K562 (cell line): ENCODE measurements around the gene HTT-AS. TPM values are rescaled to one million over a fixed set of nuclear protein-coding genes. Genes with fewer than 3 reads are reported as not detected.

ENCODE experiments used
- FOXM1 ChIP-seq, 2 experiments: fragments of 450-650 bp in 1 of 2; sonication (generic) in 1 of 2; formaldehyde crosslinking in 1 of 2; IDR thresholded peaks; 2 replicates each; pipeline versions ENCODE4 v1.6.1 to v1.9.0; 2017 to 2022; ENCODE audit warnings: low read depth in 2 of 2, mild to moderate bottlenecking in 2 of 2, missing genetic modification reagents in 1 of 2, moderate library complexity in 1 of 2
- polyA plus RNA-seq, 8 experiments: library from polyadenylated mRNA; depleted of rRNA in 4 of 8; stranded (reverse) in 5 of 8; unstranded in 3 of 8; fragments of >200 nt; fragmentation: Nextera tagmentation in 2 of 8; fragmentation: Illumina TruSeq in 1 of 8; extraction: Ambion mirVana in 2 of 8; extraction: Trizol in 1 of 8; gene quantifications; 2 replicates each; pipeline versions ENCODE4 v1.2.1 to v1.2.3, GENCODE V29; 2011 to 2014; ENCODE audit warnings: inconsistent platforms in 1 of 8, missing spikeins in 1 of 8
- total RNA-seq, 7 experiments: library from RNA; depleted of rRNA in 6 of 7; stranded (reverse); fragments of >200 nt in 6 of 7; fragmentation: Illumina TruSeq in 2 of 7; extraction: Trizol in 2 of 7; gene quantifications; 2 replicates each; pipeline versions ENCODE4 v1.2.1 to v1.2.3, GENCODE V29; 2011 to 2021; ENCODE audit warnings: low replicate concordance in 1 of 7
- TF ChIP-seq, protein P1 (sequence below): fragments of 450-650 bp; IDR thresholded peaks from 2 replicates; pipeline ENCODE4 v1.6.1; 2016; ENCODE audit warnings: low read depth

The HTT-AS gene
- total and polyA plus RNA-seq, 9 of the 15 experiments (the other 6 are each of a cell fraction or from before 2014, with no cell fraction given): not detected

DNA sequence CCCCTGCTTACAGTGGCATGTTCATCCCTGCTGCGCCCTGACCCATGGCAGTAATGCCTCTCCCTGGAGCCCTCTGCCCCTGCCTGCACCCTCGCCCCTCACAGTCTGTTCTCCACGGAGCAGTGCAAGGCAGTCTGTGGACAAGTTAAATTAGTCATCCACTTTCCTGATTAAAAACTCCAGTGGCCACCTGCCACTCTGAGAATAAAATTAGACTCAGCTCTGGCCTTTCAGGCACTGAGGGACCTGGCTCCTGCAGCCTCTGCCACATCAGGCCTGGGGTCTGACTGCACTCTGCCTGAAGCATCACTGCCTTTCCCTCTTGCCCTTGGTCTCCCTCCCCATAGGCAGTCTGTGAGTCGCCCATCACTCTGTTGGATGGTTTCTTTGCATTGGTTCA lies 57.4 kb downstream of the HTT-AS start (continued):
- TF ChIP-seq, protein P1, sequence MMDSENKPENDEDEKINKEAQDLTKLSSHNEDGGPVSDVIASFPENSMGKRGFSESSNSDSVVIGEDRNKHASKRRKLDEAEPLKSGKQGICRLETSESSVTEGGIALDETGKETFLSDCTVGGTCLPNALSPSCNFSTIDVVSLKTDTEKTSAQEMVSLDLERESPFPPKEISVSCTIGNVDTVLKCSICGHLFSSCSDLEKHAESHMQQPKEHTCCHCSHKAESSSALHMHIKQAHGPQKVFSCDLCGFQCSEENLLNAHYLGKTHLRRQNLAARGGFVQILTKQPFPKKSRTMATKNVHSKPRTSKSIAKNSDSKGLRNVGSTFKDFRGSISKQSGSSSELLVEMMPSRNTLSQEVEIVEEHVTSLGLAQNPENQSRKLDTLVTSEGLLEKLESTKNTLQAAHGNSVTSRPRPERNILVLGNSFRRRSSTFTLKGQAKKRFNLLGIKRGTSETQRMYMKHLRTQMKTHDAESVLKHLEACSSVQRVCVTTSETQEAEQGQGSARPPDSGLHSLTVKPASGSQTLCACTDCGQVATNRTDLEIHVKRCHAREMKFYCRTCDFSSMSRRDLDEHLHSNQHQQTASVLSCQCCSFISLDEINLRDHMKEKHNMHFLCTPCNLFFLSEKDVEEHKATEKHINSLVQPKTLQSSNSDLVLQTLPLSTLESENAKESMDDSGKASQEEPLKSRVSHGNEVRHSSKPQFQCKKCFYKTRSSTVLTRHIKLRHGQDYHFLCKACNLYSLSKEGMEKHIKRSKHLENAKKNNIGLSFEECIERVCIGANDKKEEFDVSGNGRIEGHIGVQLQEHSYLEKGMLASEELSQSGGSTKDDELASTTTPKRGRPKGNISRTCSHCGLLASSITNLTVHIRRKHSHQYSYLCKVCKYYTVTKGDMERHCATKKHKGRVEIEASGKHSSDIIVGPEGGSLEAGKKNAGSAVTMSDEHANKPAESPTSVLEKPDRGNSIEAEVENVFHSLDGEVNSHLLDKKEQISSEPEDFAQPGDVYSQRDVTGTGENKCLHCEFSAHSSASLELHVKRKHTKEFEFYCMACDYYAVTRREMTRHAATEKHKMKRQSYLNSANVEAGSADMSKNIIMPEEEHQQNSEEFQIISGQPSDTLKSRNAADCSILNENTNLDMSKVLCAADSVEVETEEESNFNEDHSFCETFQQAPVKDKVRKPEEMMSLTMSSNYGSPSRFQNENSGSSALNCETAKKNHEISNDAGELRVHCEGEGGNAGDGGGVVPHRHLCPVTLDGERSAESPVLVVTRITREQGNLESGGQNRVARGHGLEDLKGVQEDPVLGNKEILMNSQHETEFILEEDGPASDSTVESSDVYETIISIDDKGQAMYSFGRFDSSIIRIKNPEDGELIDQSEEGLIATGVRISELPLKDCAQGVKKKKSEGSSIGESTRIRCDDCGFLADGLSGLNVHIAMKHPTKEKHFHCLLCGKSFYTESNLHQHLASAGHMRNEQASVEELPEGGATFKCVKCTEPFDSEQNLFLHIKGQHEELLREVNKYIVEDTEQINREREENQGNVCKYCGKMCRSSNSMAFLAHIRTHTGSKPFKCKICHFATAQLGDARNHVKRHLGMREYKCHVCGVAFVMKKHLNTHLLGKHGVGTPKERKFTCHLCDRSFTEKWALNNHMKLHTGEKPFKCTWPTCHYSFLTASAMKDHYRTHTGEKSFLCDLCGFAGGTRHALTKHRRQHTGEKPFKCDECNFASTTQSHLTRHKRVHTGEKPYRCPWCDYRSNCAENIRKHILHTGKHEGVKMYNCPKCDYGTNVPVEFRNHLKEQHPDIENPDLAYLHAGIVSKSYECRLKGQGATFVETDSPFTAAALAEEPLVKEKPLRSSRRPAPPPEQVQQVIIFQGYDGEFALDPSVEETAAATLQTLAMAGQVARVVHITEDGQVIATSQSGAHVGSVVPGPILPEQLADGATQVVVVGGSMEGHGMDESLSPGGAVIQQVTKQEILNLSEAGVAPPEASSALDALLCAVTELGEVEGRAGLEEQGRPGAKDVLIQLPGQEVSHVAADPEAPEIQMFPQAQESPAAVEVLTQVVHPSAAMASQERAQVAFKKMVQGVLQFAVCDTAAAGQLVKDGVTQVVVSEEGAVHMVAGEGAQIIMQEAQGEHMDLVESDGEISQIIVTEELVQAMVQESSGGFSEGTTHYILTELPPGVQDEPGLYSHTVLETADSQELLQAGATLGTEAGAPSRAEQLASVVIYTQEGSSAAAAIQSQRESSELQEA: no peak
- TF ChIP-seq FOXM1 (IDR thresholded peaks at IDR 0.05; ENCODE audit: low read depth) (no peak), FOXM1 (CRISPR knock-in tag; IDR thresholded peaks at IDR 0.05; ENCODE audit: low read depth) (no peak)
